ENCODE data around the gene HOXB7.
A peak's percentile ranks its signal among the peaks of the same experiment; 100 is the strongest.

- TF ChIP-seq CTCF (IDR thresholded peaks at IDR 0.05) (no peak), POLR2A (IDR thresholded peaks at IDR 0.05) (peak in 1 of 4 donors; percentile 38)
Measured at GRCh38 chr17:48577946-48578615, 32.7 kb downstream of the HOXB7 start, which contains the start of gene HOXB4.
